HEK293T (cell line): Measurements from ENCODE around the gene TSTD2.

Experiments used
- BHLHE40 ChIP-seq: fragments of 450-650 bp; IDR thresholded peaks from 2 replicates; pipeline ENCODE4 v1.6.1; 2016; ENCODE audit warnings: mild to moderate bottlenecking, moderate library complexity, borderline replicate concordance
- FOXA1 ChIP-seq: fragments of 450-650 bp; IDR thresholded peaks from 2 replicates; pipeline ENCODE4 v1.6.1; 2016; ENCODE audit warnings: mild to moderate bottlenecking
- FOXK2 ChIP-seq: fragments of 450-650 bp; IDR thresholded peaks from 2 replicates; pipeline ENCODE4 v1.6.1; 2016; ENCODE audit warnings: mild to moderate bottlenecking
- FOXM1 ChIP-seq: fragments of 450-650 bp; IDR thresholded peaks from 2 replicates; pipeline ENCODE4 v1.6.1; 2017; ENCODE audit warnings: mild to moderate bottlenecking, borderline replicate concordance
- HDGF ChIP-seq: fragments of 450-650 bp; IDR thresholded peaks from 2 replicates; pipeline ENCODE4 v1.6.1; 2017; ENCODE audit warnings: antibody characterized with exemption, borderline replicate concordance
- L3MBTL2 ChIP-seq: fragments of 450-650 bp; conservative IDR thresholded peaks from 2 replicates; pipeline ENCODE4 v1.6.1; 2016; ENCODE audit warnings: mild to moderate bottlenecking
- NFRKB ChIP-seq: fragments of 450-650 bp; IDR thresholded peaks from 2 replicates; pipeline ENCODE4 v1.6.1; 2016; ENCODE audit warnings: mild to moderate bottlenecking, moderate library complexity
- PKNOX1 ChIP-seq: fragments of 450-650 bp; IDR thresholded peaks from 2 replicates; pipeline ENCODE4 v1.6.1; 2016
- SP1 ChIP-seq: fragments of 450-650 bp; IDR thresholded peaks from 2 replicates; pipeline ENCODE4 v1.6.1; 2017
- SUZ12 ChIP-seq: fragments of 450-650 bp; IDR thresholded peaks from 2 replicates; pipeline ENCODE4 v1.6.1; 2016; ENCODE audit warnings: mild to moderate bottlenecking
- TARDBP ChIP-seq: fragments of 450-650 bp; IDR thresholded peaks from 2 replicates; pipeline ENCODE4 v1.6.1; 2016
- ZNF384 ChIP-seq: fragments of 450-650 bp; IDR thresholded peaks from 2 replicates; pipeline ENCODE4 v1.6.1; 2016

DNA sequence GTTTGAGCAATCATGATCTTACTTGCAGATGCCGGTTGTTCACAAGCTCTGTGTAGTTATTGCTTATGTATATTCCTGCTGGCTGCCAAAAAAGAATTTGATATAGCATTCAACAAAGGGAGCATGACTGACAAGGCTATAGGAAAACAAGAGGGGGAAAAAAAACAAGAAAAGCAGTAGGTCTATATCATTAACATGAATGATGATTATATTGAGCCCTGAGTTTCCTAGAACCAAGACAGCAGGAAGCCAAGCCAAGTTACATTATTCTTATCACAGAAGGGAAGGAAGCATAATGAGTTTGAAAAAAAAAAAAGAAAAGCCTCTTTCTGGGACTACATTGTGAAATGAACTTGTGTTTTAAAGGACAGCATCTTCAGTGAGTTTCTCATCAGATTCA, 41.0 kb downstream of the TSTD2 start:
- TF ChIP-seq SP1, result no peak
- TF ChIP-seq TARDBP, result no peak
- no peak for TF ChIP-seq NFRKB
- no peak for TF ChIP-seq BHLHE40
- TF ChIP-seq FOXA1, result no peak
- no peak for TF ChIP-seq ZNF384
- no peak for TF ChIP-seq SUZ12
- no peak for TF ChIP-seq FOXM1
- no peak for TF ChIP-seq PKNOX1
- TF ChIP-seq HDGF, result no peak
- TF ChIP-seq L3MBTL2, result no peak
- TF ChIP-seq FOXK2, result no peak
